ENCODE measurements around the gene STRIT1.

Gene STRIT1

GRCh38 chr3:155292693-155293092, 790 bp downstream of the STRIT1 start:
- Histone ChIP-seq H3K4me2 (ENCODE audit: low read depth, low read length, poor library complexity, severe bottlenecking) (no peak overlapping the region), H3F3A (ENCODE audit: low read depth) (no peaks in the 10 kb centered on the region), H3K27me3 (ENCODE audit: insufficient read depth, low read length, poor library complexity, severe bottlenecking) (no peaks in the 10 kb centered on the region), H3K9me2 (replicated peaks; ENCODE audit: low read depth, low read length) (no peaks in the 10 kb centered on the region), H3K9me3 (ENCODE audit: insufficient read depth, low read depth, low read length) (peaks cover 14% of the 10 kb centered on the region; the same call in 1 of the 2 replicates), H4K20me1 (ENCODE audit: insufficient read depth, low read length, poor library complexity, severe bottlenecking) (no peaks in the 10 kb centered on the region), H3K79me2 (ENCODE audit: insufficient read depth, low read length) (no peaks in the 10 kb centered on the region), H3K4me3 (ENCODE audit: low read length, poor library complexity, severe bottlenecking) (no peak overlapping the region), H3K36me3 (ENCODE audit: insufficient read depth, low read length) (no peaks in the 10 kb centered on the region), H3K9ac (ENCODE audit: low read depth, low read length, poor library complexity, severe bottlenecking) (no peak overlapping the region), H2AFZ (ENCODE audit: low read length) (no peak overlapping the region), H3K4me1 (ENCODE audit: insufficient read depth, low read length, poor library complexity, severe bottlenecking) (no peaks in the 10 kb centered on the region)
- TF ChIP-seq EZH2phosphoT487 (IDR thresholded peaks at IDR 0.05; ENCODE audit: borderline replicate concordance) (no peak), CTCF (conservative IDR thresholded peaks at IDR 0.05; ENCODE audit: low read length) (no peak)

GRCh38 chr3:155292133-155292532, 1.4 kb downstream of the STRIT1 start:
- Histone ChIP-seq H4K20me1 (ENCODE audit: insufficient read depth, low read length, poor library complexity, severe bottlenecking) (no peaks in the 10 kb centered on the region), H3K4me3 (ENCODE audit: low read length, poor library complexity, severe bottlenecking) (no peak overlapping the region), H3K36me3 (ENCODE audit: insufficient read depth, low read length) (no peaks in the 10 kb centered on the region), H3K9me3 (ENCODE audit: insufficient read depth, low read depth, low read length) (peaks cover 11% of the 10 kb centered on the region; the same call in 1 of the 2 replicates), H3K27me3 (ENCODE audit: insufficient read depth, low read length, poor library complexity, severe bottlenecking) (no peaks in the 10 kb centered on the region), H3K9me2 (replicated peaks; ENCODE audit: low read depth, low read length) (no peaks in the 10 kb centered on the region), H3K9ac (ENCODE audit: low read depth, low read length, poor library complexity, severe bottlenecking) (no peak overlapping the region), H3K4me2 (ENCODE audit: low read depth, low read length, poor library complexity, severe bottlenecking) (no peak overlapping the region), H3K79me2 (ENCODE audit: insufficient read depth, low read length) (no peaks in the 10 kb centered on the region), H2AFZ (ENCODE audit: low read length) (no peak overlapping the region), H3K4me1 (ENCODE audit: insufficient read depth, low read length, poor library complexity, severe bottlenecking) (no peaks in the 10 kb centered on the region), H3F3A (ENCODE audit: low read depth) (no peaks in the 10 kb centered on the region)
- no peak for TF ChIP-seq CTCF (conservative IDR thresholded peaks at IDR 0.05; ENCODE audit: low read length)
- TF ChIP-seq EZH2phosphoT487 (IDR thresholded peaks at IDR 0.05; ENCODE audit: borderline replicate concordance) = no peak

- Histone ChIP-seq H3K4me2 (ENCODE audit: low read depth, low read length, poor library complexity, severe bottlenecking) (no peak overlapping the region), H4K20me1 (ENCODE audit: insufficient read depth, low read length, poor library complexity, severe bottlenecking) (no peaks in the 10 kb centered on the region), H3K4me1 (ENCODE audit: insufficient read depth, low read length, poor library complexity, severe bottlenecking) (peaks cover 22% of the 10 kb centered on the region), H3K79me2 (ENCODE audit: insufficient read depth, low read length) (no peaks in the 10 kb centered on the region), H3F3A (ENCODE audit: low read depth) (no peaks in the 10 kb centered on the region), H3K4me3 (ENCODE audit: low read length, poor library complexity, severe bottlenecking) (no peak overlapping the region), H3K36me3 (ENCODE audit: insufficient read depth, low read length) (no peaks in the 10 kb centered on the region), H3K9me3 (ENCODE audit: insufficient read depth, low read depth, low read length) (no peaks in the 10 kb centered on the region), H3K9ac (ENCODE audit: low read depth, low read length, poor library complexity, severe bottlenecking) (no peak overlapping the region), H3K27me3 (ENCODE audit: insufficient read depth, low read length, poor library complexity, severe bottlenecking) (no peaks in the 10 kb centered on the region), H2AFZ (ENCODE audit: low read length) (peak overlapping the region; percentile 57; the same call in 1 of the 2 replicates), H3K9me2 (replicated peaks; ENCODE audit: low read depth, low read length) (no peaks in the 10 kb centered on the region)
- TF ChIP-seq EZH2phosphoT487 (IDR thresholded peaks at IDR 0.05; ENCODE audit: borderline replicate concordance) (no peak), CTCF (conservative IDR thresholded peaks at IDR 0.05; ENCODE audit: low read length) (no peak)
Observed at GRCh38 chr3:155286736-155287135, 6.7 kb downstream of the STRIT1 start.

Data from Loucy (cell line).